Stimulated activated CD8-positive, alpha-beta memory T cell treated with anti-CD3 and anti-CD28 coated beads, Interleukin-4, amount 100 ng/mL, for 24 hours (primary cell): Measurements from ENCODE around the gene THADA.

Experiments used
- DNase-seq: peaks from one replicate; pipeline ENCODE4 v3.0.0-alpha.2; 2020; ENCODE audit warnings: low read depth

The THADA gene

GRCh38 chr2:43438858-43439655 lies 156.8 kb downstream of the THADA start:
- no peak for DNase-seq

GRCh38 chr2:43438342-43438741 lies 157.5 kb downstream of the THADA start:
- DNase-seq = no peak

GRCh38 chr2:43437363-43437762 lies 158.5 kb downstream of the THADA start:
- DNase-seq = no peak

GRCh38 chr2:43436431-43436830 lies 159.4 kb downstream of the THADA start:
- DNase-seq = no peak

GRCh38 chr2:43435746-43436145 lies 160.1 kb downstream of the THADA start:
- no peak for DNase-seq

- DNase-seq = no peak
Measured at GRCh38 chr2:43430489-43430888, 165.3 kb downstream of the THADA start.

- DNase-seq = no peak
Measured at GRCh38 chr2:43429369-43429768, 166.5 kb downstream of the THADA start.

- no peak for DNase-seq
Measured at GRCh38 chr2:43427032-43427424, 168.8 kb downstream of the THADA start.

- peak; percentile 24 for DNase-seq
Measured at GRCh38 chr2:43426305-43427031, 169.4 kb downstream of the THADA start.

GRCh38 chr2:43425659-43426058 lies 170.2 kb downstream of the THADA start:
- no peak for DNase-seq

GRCh38 chr2:43424262-43425207 lies 171.3 kb downstream of the THADA start:
- no peak for DNase-seq

GRCh38 chr2:43423941-43424261 lies 171.9 kb downstream of the THADA start:
- no peak for DNase-seq

- DNase-seq = no peak
Measured at GRCh38 chr2:43421194-43421593, 174.6 kb downstream of the THADA start.

GRCh38 chr2:43420389-43420801 lies 175.4 kb downstream of the THADA start:
- DNase-seq = no peak

- DNase-seq = no peak
Measured at GRCh38 chr2:43419876-43420275, 176.0 kb downstream of the THADA start.

- no peak for DNase-seq
Measured at GRCh38 chr2:43419243-43419642, 176.6 kb downstream of the THADA start.

GRCh38 chr2:43418680-43419079 lies 177.2 kb downstream of the THADA start:
- DNase-seq = no peak

- no peak for DNase-seq
Measured at GRCh38 chr2:43417300-43417699, 178.5 kb downstream of the THADA start.

GRCh38 chr2:43415592-43415991 lies 180.2 kb downstream of the THADA start:
- no peak for DNase-seq

GRCh38 chr2:43414586-43415135 lies 181.2 kb downstream of the THADA start:
- no peak for DNase-seq

GRCh38 chr2:43414033-43414432 lies 181.8 kb downstream of the THADA start:
- DNase-seq = no peak

- no peak for DNase-seq
Measured at GRCh38 chr2:43412114-43412753, 183.6 kb downstream of the THADA start.
